HL-60 (cell line): ENCODE measurements around the gene GPX4.

Experiments used
- DNase-seq, 2 experiments: peaks; one replicate each; pipeline ENCODE4 v3.0.0-alpha.2; 2010 to 2020; ENCODE audit warnings: low read depth in 1 of 2, low spot score in 1 of 2
- H3K27ac ChIP-seq: fragments of 250-450 bp; sonication (Bioruptor Pico); replicated peaks from 2 replicates; pipeline ENCODE4 v1.5.1; 2020; ENCODE audit warnings: mild to moderate bottlenecking, moderate library complexity
- H3K27me3 ChIP-seq: fragments of 250-450 bp; sonication (Bioruptor Pico); 2 replicates; pipeline ENCODE4 v1.5.1; 2021; ENCODE audit warnings: mild to moderate bottlenecking, moderate library complexity; ENCODE audit not compliant: insufficient read depth, poor library complexity, severe bottlenecking
- H3K4me3 ChIP-seq: replicated peaks from 2 replicates; pipeline ENCODE4 v1.5.1; 2011; ENCODE audit warnings: mild to moderate bottlenecking, control low read depth, low read length; ENCODE audit not compliant: insufficient read depth
- CTCF ChIP-seq: IDR thresholded peaks from one replicate; pipeline ENCODE4 v1.5.1; 2011; ENCODE audit warnings: low read length, control low read depth, inconsistent platforms; ENCODE audit not compliant: insufficient read depth
- GABPA ChIP-seq: IDR thresholded peaks from 2 replicates; pipeline ENCODE4 v1.6.1; 2012; ENCODE audit warnings: low read depth
- POLR2AphosphoS5 ChIP-seq: IDR thresholded peaks from 2 replicates; pipeline ENCODE4 v1.6.1; 2012; ENCODE audit warnings: low read depth
- REST ChIP-seq: IDR thresholded peaks from 2 replicates; pipeline ENCODE4 v1.6.1; 2012; ENCODE audit warnings: low read depth; ENCODE audit not compliant: insufficient replicate concordance
- SPI1 ChIP-seq: IDR thresholded peaks from 2 replicates; pipeline ENCODE4 v1.6.1; 2012; ENCODE audit warnings: low read depth, mild to moderate bottlenecking, borderline replicate concordance

The GPX4 gene

GRCh38 chr19:1084024-1084868 lies 19.5 kb upstream of the GPX4 start:
- no peak for TF ChIP-seq REST
- no peak for TF ChIP-seq SPI1
- TF ChIP-seq CTCF = no peak
- no peak for TF ChIP-seq GABPA
- 0 out of 2 replicates have a peak, but pooled peaks have one; percentile 17 for TF ChIP-seq POLR2AphosphoS5
- Histone ChIP-seq H3K4me3 (no peak overlapping the region), H3K27me3 (no peaks in the 10 kb centered on the region), H3K27ac (no peak overlapping the region)
- no peak for DNase-seq

- no peak overlapping the region for H3K4me3 ChIP-seq
- H3K27me3 ChIP-seq = no peaks in the 10 kb centered on the region
- no peak for DNase-seq
- TF ChIP-seq CTCF = no peak
- TF ChIP-seq GABPA = no peak
- no peak for TF ChIP-seq SPI1
- peak; percentile 75 for TF ChIP-seq POLR2AphosphoS5
- TF ChIP-seq REST = no peak
- H3K27ac ChIP-seq = no peak overlapping the region
These were observed 18.6 kb upstream of the GPX4 start for GRCh38 chr19:1085053-1085658.

GRCh38 chr19:1085676-1086442 lies 17.9 kb upstream of the GPX4 start:
- Histone ChIP-seq H3K4me3 (no peak overlapping the region), H3K27me3 (no peaks in the 10 kb centered on the region), H3K27ac (no peak overlapping the region; the same call in 1 of the 2 replicates)
- TF ChIP-seq POLR2AphosphoS5 (peak; percentile 31), SPI1 (no peak), REST (no peak)
- DNase-seq = no peak
